K562 (cell line): ENCODE results near the gene CUEDC2. TPM values are rescaled to one million over a fixed set of nuclear protein-coding genes. Genes with fewer than 3 reads are reported as not detected.

Experiments
- CBX2 ChIP-seq: fragments of 200-600 bp; sonication (generic); IDR thresholded peaks from one replicate; pipeline ENCODE4 v1.6.1; 2012; ENCODE audit warnings: mild to moderate bottlenecking, low read length, inconsistent platforms; ENCODE audit not compliant: insufficient read depth, poor library complexity, severe bottlenecking
- CBX5 ChIP-seq: IDR thresholded peaks from 2 replicates; pipeline ENCODE4 v1.6.1; 2014; ENCODE audit warnings: low read depth, borderline replicate concordance
- CEBPG ChIP-seq, 3 experiments: fragments of 200-800 bp in 1 of 3; sonication (Bioruptor generic) in 1 of 3; sonication (generic) in 1 of 3; formaldehyde crosslinking in 1 of 3; IDR thresholded peaks in 2 of 3; conservative IDR thresholded peaks in 1 of 3; 2 replicates each; pipeline versions ENCODE4 v1.6.1 to v1.8.0; 2016 to 2022; ENCODE audit warnings: missing compliant biosample characterization in 2 of 3, missing genetic modification characterization in 2 of 3, mild to moderate bottlenecking in 1 of 3, missing genetic modification reagents in 1 of 3
- CXXC5 ChIP-seq: fragments of 250-450 bp; sonication (Bioruptor Pico); IDR thresholded peaks from 2 replicates; pipeline ENCODE4 v1.8.0; 2022; ENCODE audit warnings: inconsistent platforms, mild to moderate bottlenecking, moderate library complexity
- EGR1 ChIP-seq: fragments of 450-650 bp; conservative IDR thresholded peaks from 2 replicates; pipeline ENCODE4 v1.6.1; 2017; ENCODE audit warnings: mild to moderate bottlenecking
- ESRRB ChIP-seq: fragments of 250-450 bp; sonication (Bioruptor Pico); IDR thresholded peaks from 2 replicates; pipeline ENCODE4 v1.5.0; 2020; ENCODE audit warnings: mild to moderate bottlenecking, moderate library complexity, borderline replicate concordance
- FOXA1 ChIP-seq: fragments of 450-650 bp; IDR thresholded peaks from 2 replicates; pipeline ENCODE4 v1.6.1; 2016; ENCODE audit warnings: mild to moderate bottlenecking, borderline replicate concordance
- GABPB1 ChIP-seq: sonication (generic); formaldehyde crosslinking; IDR thresholded peaks from 2 replicates; pipeline ENCODE4 v1.8.0; 2022; ENCODE audit warnings: mild to moderate bottlenecking, missing genetic modification reagents
- KDM5B ChIP-seq: fragments of 200-600 bp; sonication (generic); IDR thresholded peaks from 2 replicates; pipeline ENCODE4 v1.6.1; 2012; ENCODE audit warnings: low read depth, mild to moderate bottlenecking, moderate library complexity, low read length, control low read depth, inconsistent platforms; ENCODE audit not compliant: insufficient replicate concordance
- NFATC3 ChIP-seq: fragments of 450-650 bp; IDR thresholded peaks from 2 replicates; pipeline ENCODE4 v1.6.1; 2017; ENCODE audit warnings: mild to moderate bottlenecking
- NONO ChIP-seq, 2 experiments: fragments of 200-400 bp in 1 of 2; fragments of 450-650 bp in 1 of 2; formaldehyde crosslinking in 1 of 2; IDR thresholded peaks; 2 replicates each; pipeline ENCODE4 v1.6.1; 2017; ENCODE audit warnings: low read depth in 2 of 2, mild to moderate bottlenecking in 2 of 2, moderate library complexity in 2 of 2, low read length in 1 of 2
- PCBP1 ChIP-seq: fragments of 200-400 bp; formaldehyde crosslinking; IDR thresholded peaks from 2 replicates; pipeline ENCODE4 v1.6.1; 2018; ENCODE audit warnings: mild to moderate bottlenecking, low read depth, low read length; ENCODE audit not compliant: poor library complexity, severe bottlenecking
- RBBP5 ChIP-seq: fragments of 200-600 bp; sonication (generic); IDR thresholded peaks from 2 replicates; pipeline ENCODE4 v1.6.1; 2012; ENCODE audit warnings: borderline replicate concordance, mild to moderate bottlenecking, low read length, control low read depth, inconsistent platforms; ENCODE audit not compliant: insufficient read depth, poor library complexity, severe bottlenecking
- ZC3H8 ChIP-seq: fragments of 450-650 bp; IDR thresholded peaks from 2 replicates; pipeline ENCODE4 v1.6.1; 2017
- ZNF699 ChIP-seq: fragments of 250-450 bp; sonication (Bioruptor Pico); IDR thresholded peaks from 2 replicates; pipeline ENCODE4 v1.8.0; 2021; ENCODE audit warnings: mild to moderate bottlenecking, moderate library complexity; ENCODE audit not compliant: insufficient replicate concordance
- ZNF75A ChIP-seq: fragments of 450-650 bp; formaldehyde crosslinking; IDR thresholded peaks from 2 replicates; pipeline ENCODE4 v1.4.0; 2020; ENCODE audit warnings: mild to moderate bottlenecking
- ZNF77 ChIP-seq: fragments of 250-450 bp; sonication (Bioruptor Pico); IDR thresholded peaks from 2 replicates; pipeline ENCODE4 v1.5.0; 2020
- polyA plus RNA-seq, 8 experiments: library from polyadenylated mRNA; depleted of rRNA in 4 of 8; stranded (reverse) in 5 of 8; unstranded in 3 of 8; fragments of >200 nt; fragmentation: Nextera tagmentation in 2 of 8; fragmentation: Illumina TruSeq in 1 of 8; extraction: Ambion mirVana in 2 of 8; extraction: Trizol in 1 of 8; gene quantifications; 2 replicates each; pipeline versions ENCODE4 v1.2.1 to v1.2.3, GENCODE V29; 2011 to 2014; ENCODE audit warnings: inconsistent platforms in 1 of 8, missing spikeins in 1 of 8
- total RNA-seq, 7 experiments: library from RNA; depleted of rRNA in 6 of 7; stranded (reverse); fragments of >200 nt in 6 of 7; fragmentation: Illumina TruSeq in 2 of 7; extraction: Trizol in 2 of 7; gene quantifications; 2 replicates each; pipeline versions ENCODE4 v1.2.1 to v1.2.3, GENCODE V29; 2011 to 2021; ENCODE audit warnings: low replicate concordance in 1 of 7
- TF ChIP-seq, protein P1 (sequence below): fragments of 450-650 bp; IDR thresholded peaks from 2 replicates; pipeline ENCODE4 v1.6.1; 2017; ENCODE audit warnings: antibody characterized with exemption
- TF ChIP-seq, protein P2 (sequence below): fragments of 450-650 bp; IDR thresholded peaks from 2 replicates; pipeline ENCODE4 v1.6.1; 2018; ENCODE audit not compliant: partially characterized antibody
- TF ChIP-seq, protein P3 (sequence below): fragments of 250-450 bp; sonication (Bioruptor Pico); IDR thresholded peaks from 2 replicates; pipeline ENCODE4 v1.5.1; 2021; ENCODE audit warnings: mild to moderate bottlenecking

Gene CUEDC2
- total and polyA plus RNA-seq, 9 of the 15 experiments (the other 6 are each of a cell fraction or from before 2014, with no cell fraction given), result 8.5 to 48.9 (median 27.4) TPM

DNA sequence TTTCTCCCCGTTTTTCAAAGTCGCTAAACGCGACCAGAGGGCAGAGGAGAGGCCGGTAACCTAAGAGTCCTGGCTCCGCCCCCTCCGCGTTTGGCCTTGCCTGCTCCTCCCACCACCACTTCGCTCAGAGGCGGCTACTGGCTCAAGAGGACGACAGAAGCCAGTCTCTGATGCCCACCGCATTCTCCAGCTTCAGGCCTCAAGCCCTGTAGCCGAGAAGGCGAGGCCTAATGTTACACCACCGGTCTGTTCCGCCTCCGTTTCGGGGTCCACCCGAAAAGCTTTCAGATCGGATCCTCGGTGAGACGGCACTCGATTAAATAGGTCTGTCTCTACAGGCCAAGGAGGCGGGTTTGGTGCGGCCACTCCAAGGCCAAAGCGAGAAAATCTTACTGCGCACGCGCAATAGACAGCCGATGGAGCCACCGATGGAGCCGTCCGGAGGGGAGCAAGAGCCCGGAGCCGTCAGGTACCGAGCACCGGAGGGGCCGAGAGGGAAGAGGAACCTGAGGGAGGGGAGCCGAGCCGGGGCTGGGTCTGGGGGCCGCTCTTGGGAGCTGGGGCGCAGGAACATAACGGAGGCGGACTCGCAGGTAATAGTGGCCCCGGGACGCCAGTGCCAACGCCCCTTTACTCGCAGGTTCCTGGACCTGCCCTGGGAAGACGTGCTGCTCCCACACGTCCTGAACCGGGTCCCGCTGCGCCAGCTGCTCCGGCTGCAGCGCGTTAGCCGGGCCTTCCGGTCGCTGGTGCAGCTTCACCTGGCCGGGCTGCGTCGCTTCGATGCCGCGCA, 11.5 kb downstream of the CUEDC2 start, which contains the start of gene FBXL15 (continued):
- TF ChIP-seq PCBP1 (peak; percentile 51), CBX2 (no peak), CBX5 (no peak), ZNF77 (CRISPR knock-in tag) (no peak), NONO (IDR thresholded peaks at IDR 0.05; ENCODE audit: low read depth in 2 of 2, low read length in 1 of 2) (no peak), EGR1 (0 out of 2 replicates have a peak, but pooled peaks have one; percentile 11), FOXA1 (no peak), CXXC5 (peak; percentile 59; the same call in 1 of the 2 replicates), ZNF699 (CRISPR knock-in tag) (no peak), ZC3H8 (no peak), RBBP5 (peak; percentile 55), ZNF75A (CRISPR knock-in tag) (no peak), KDM5B (no peak), GABPB1 (CRISPR knock-in tag) (peak; percentile 96), ESRRB (CRISPR knock-in tag) (no peak), NFATC3 (no peak), CEBPG (CRISPR knock-in tag; IDR thresholded peaks at IDR 0.05) (no peak), CEBPG (tag; conservative IDR thresholded peaks at IDR 0.05 in 1 of 2, IDR thresholded peaks at IDR 0.05 in 1 of 2) (no peak)
- TF ChIP-seq, protein P1, sequence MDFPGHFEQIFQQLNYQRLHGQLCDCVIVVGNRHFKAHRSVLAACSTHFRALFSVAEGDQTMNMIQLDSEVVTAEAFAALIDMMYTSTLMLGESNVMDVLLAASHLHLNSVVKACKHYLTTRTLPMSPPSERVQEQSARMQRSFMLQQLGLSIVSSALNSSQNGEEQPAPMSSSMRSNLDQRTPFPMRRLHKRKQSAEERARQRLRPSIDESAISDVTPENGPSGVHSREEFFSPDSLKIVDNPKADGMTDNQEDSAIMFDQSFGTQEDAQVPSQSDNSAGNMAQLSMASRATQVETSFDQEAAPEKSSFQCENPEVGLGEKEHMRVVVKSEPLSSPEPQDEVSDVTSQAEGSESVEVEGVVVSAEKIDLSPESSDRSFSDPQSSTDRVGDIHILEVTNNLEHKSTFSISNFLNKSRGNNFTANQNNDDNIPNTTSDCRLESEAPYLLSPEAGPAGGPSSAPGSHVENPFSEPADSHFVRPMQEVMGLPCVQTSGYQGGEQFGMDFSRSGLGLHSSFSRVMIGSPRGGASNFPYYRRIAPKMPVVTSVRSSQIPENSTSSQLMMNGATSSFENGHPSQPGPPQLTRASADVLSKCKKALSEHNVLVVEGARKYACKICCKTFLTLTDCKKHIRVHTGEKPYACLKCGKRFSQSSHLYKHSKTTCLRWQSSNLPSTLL, result no peak
- TF ChIP-seq, protein P2, sequence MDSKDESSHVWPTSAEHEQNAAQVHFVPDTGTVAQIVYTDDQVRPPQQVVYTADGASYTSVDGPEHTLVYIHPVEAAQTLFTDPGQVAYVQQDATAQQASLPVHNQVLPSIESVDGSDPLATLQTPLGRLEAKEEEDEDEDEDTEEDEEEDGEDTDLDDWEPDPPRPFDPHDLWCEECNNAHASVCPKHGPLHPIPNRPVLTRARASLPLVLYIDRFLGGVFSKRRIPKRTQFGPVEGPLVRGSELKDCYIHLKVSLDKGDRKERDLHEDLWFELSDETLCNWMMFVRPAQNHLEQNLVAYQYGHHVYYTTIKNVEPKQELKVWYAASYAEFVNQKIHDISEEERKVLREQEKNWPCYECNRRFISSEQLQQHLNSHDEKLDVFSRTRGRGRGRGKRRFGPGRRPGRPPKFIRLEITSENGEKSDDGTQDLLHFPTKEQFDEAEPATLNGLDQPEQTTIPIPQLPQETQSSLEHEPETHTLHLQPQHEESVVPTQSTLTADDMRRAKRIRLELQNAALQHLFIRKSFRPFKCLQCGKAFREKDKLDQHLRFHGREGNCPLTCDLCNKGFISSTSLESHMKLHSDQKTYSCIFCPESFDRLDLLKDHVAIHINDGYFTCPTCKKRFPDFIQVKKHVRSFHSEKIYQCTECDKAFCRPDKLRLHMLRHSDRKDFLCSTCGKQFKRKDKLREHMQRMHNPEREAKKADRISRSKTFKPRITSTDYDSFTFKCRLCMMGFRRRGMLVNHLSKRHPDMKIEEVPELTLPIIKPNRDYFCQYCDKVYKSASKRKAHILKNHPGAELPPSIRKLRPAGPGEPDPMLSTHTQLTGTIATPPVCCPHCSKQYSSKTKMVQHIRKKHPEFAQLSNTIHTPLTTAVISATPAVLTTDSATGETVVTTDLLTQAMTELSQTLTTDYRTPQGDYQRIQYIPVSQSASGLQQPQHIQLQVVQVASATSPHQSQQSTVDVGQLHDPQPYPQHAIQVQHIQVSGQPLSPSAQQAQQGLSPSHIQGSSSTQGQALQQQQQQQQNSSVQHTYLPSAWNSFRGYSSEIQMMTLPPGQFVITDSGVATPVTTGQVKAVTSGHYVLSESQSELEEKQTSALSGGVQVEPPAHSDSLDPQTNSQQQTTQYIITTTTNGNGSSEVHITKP, result peak; percentile 73
- TF ChIP-seq, protein P3, sequence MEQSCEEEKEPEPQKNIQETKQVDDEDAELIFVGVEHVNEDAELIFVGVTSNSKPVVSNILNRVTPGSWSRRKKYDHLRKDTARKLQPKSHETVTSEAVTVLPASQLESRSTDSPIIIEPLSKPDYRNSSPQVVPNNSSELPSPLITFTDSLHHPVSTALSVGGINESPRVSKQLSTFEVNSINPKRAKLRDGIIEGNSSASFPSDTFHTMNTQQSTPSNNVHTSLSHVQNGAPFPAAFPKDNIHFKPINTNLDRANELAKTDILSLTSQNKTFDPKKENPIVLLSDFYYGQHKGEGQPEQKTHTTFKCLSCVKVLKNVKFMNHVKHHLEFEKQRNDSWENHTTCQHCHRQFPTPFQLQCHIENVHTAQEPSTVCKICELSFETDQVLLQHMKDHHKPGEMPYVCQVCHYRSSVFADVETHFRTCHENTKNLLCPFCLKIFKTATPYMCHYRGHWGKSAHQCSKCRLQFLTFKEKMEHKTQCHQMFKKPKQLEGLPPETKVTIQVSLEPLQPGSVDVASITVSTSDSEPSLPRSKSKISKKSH, result no peak
